GM12874 (cell line): ENCODE measurements around the gene FGF14.

Source experiments
- CTCF ChIP-seq: IDR thresholded peaks from 2 replicates; pipeline ENCODE4 v1.5.1; 2011; ENCODE audit warnings: low read depth, mild to moderate bottlenecking, control low read depth, low read length, moderate library complexity; ENCODE audit not compliant: insufficient read depth

FGF14 gene

GRCh38 chr13:102369302-102369701 lies 32.5 kb downstream of the FGF14 start:
- no peak for TF ChIP-seq CTCF

- TF ChIP-seq CTCF, result no peak
Observed at GRCh38 chr13:102367836-102368235, 34.0 kb downstream of the FGF14 start.

GRCh38 chr13:102361113-102361512 lies 40.7 kb downstream of the FGF14 start:
- TF ChIP-seq CTCF, result no peak

DNA sequence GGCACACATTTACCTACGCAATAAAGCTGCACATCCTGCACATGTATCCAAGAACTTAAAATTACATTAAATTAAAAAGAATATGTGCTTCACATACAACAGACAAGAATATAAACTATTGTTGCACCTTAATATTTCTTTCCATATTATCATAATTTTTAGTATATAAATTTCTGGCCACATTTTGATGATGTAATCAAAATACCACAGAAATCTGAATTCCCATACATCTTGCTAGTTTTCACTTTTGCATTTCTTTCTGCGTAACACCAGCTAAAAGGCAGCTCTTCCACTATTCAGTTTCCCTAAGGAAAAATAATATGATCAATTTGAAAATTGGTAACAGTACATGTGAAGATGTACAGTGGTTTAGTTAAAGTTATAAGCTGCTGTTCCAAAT lies 42.6 kb downstream of the FGF14 start:
- TF ChIP-seq CTCF, result no peak

GRCh38 chr13:102355251-102355650 lies 46.6 kb downstream of the FGF14 start:
- no peak for TF ChIP-seq CTCF

DNA sequence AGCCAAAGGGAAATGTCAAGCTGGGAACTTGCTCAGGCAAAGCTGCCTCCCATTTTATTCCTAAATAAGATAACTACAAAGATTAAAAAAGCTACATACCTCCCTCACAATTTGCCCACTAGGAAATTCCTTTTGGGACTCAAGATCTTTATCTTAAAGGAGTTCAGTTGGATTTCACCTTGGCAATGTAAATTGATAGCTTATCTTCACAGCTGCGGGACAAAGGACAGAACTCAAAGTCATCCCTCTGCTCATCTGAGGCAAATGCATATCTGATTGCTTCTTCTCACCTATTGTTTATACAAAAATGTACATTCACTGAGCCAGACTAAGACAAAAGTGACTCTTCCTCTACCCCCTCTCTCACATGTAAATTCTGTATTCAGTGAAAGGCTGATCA lies 47.8 kb downstream of the FGF14 start:
- TF ChIP-seq CTCF, result no peak

DNA sequence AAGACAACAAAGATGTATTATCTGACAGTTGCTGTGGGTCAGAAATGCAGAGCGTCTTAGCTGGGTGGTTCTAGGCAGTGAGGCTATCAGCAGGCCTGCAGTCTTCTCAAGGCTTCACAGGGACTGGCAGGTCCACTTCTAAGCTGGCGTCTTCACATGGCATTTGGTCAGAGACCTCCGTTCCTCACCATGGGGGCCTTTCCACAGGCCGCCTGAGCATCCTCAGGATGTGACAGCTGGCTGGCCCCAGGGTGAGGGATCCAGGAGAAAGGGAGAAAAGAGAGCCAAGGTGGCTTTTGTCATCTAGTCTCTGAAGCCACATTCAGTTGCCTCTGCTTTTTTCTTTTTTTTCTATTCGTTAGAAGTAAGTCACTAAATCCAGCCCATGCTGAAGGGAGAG lies 50.3 kb downstream of the FGF14 start:
- TF ChIP-seq CTCF, result no peak

DNA sequence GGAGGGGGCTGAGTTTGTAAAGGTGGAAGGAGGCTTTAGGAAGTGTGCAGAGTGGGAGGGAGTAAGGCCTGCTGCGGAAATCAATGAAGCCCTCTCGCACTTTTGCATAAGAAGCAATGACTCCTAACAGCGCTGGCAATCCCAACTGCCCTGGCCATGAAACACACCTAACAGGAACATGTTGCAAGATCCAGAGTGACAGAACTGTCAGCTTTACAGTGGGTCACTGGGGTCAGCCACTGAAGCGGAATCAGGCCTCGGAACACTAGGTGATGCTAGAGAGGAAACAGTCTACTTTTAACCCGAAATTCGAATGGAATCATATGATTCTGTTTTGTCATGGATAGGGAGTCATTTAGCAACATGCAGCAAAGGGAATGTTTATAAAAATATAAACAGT lies 54.4 kb downstream of the FGF14 start:
- TF ChIP-seq CTCF, result no peak
